IPS DF 6.9 (cell line): Measurements from ENCODE around the gene PPP4R4.

Source experiments
- DNase-seq: peaks from one replicate; pipeline ENCODE4 v3.0.0-alpha.2; 2013; ENCODE audit warnings: low read depth, low spot score
- H3K27ac ChIP-seq: one replicate; pipeline ENCODE4 v1.5.1; 2013; ENCODE audit warnings: low read length, control low read depth
- H3K27me3 ChIP-seq: 2 replicates; pipeline ENCODE4 v1.6.1; 2013; ENCODE audit warnings: mild to moderate bottlenecking, low read length; ENCODE audit not compliant: control insufficient read depth, insufficient read depth
- H3K36me3 ChIP-seq: 2 replicates; pipeline ENCODE4 v1.6.1; 2013; ENCODE audit warnings: low read length; ENCODE audit not compliant: control insufficient read depth, insufficient read depth
- H3K4me1 ChIP-seq: 2 replicates; pipeline ENCODE4 v1.6.1; 2013; ENCODE audit warnings: low read length; ENCODE audit not compliant: control insufficient read depth, insufficient read depth
- H3K4me3 ChIP-seq: 2 replicates; pipeline ENCODE4 v1.5.1; 2013; ENCODE audit warnings: mild to moderate bottlenecking, low read length
- H3K9me3 ChIP-seq: 2 replicates; pipeline ENCODE4 v1.6.1; 2013; ENCODE audit warnings: low read length, inconsistent platforms; ENCODE audit not compliant: control insufficient read depth, insufficient read depth
- WGBS: extraction: QIAGEN DNeasy Blood & Tissue Kit; methylation state at CpG from one replicate; pipeline ENCODE4 v1.1.7; 2013; ENCODE audit warnings: mixed read lengths, missing lambda C conversion rate; ENCODE audit not compliant: insufficient read length, insufficient coverage; 5-methylcytosine and 5-hydroxymethylcytosine counted together

Gene PPP4R4

GRCh38 chr14:94132285-94132887 lies 41.7 kb upstream of the PPP4R4 start:
- no CpG with 5 or more reads among the region's 4 CpGs for WGBS
- Histone ChIP-seq H3K9me3 (no peaks in the 10 kb centered on the region), H3K36me3 (no peaks in the 10 kb centered on the region), H3K4me3 (no peak overlapping the region), H3K27ac (no peak overlapping the region), H3K4me1 (no peaks in the 10 kb centered on the region), H3K27me3 (no peaks in the 10 kb centered on the region)
- DNase-seq = no peak

DNA sequence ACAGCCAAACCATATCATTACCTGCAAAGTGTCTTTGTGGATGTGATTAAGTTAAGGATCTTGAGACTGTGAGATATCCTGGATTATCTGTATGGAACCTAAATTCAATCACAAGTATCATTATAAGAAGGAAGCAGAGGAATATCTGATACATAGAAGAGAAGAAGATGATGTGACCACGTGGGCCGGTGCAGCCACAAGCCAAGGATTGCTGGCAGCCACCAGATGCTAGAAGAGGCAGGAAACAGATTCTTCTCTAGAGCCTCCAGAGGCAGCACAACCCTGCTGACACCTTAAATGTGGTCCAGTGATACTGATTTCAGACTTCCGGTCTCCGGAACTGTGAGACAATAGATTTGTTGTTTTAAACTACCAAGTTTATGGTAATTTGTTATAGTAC lies 38.6 kb upstream of the PPP4R4 start:
- WGBS = no CpG with 5 or more reads among the region's 4 CpGs
- Histone ChIP-seq H3K27me3 (no peaks in the 10 kb centered on the region), H3K4me3 (no peak overlapping the region), H3K27ac (no peak overlapping the region), H3K36me3 (no peaks in the 10 kb centered on the region), H3K9me3 (no peaks in the 10 kb centered on the region), H3K4me1 (peaks cover 5% of the 10 kb centered on the region)
- no peak for DNase-seq

DNA sequence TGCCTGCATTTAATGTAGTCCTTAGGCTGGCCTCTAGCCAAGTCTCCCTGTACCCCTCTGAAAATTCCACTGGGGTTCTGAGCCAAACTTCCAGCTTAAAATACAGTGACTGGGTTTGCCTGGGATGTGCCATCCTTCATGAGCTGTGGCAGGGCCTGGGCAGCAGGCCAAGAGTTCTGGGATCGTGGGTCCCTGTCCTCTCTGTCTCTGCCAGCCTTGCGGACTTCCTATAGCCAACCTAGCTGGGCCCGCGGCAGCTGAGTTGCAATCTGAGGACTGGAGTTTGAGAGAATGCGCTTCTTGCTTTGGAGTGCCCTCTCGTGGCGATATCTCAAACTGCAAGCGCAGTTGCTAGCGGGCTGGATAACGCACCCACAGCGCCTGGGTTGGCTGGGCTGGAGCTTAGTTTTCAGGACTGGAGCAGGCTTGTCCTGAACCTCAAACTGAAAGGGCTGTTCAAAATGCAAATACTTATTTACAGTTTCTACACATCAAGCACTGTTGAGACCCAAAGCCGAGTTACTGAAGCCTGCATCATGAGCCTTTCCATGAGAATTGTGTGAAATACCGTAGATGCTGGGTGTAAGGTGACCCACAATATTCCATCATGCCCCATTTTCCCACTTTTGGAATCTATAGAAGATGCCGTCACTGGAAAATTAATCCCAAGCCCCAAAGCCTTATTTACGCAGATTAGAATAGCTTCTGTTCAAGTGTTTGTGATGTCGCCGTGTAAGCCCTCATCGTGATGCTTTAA lies 37.4 kb upstream of the PPP4R4 start:
- no peaks in the 10 kb centered on the region for H3K36me3 ChIP-seq
- H3K27ac ChIP-seq = no peak overlapping the region
- no peaks in the 10 kb centered on the region for H3K27me3 ChIP-seq
- peaks cover 5% of the 10 kb centered on the region for H3K4me1 ChIP-seq
- no CpG with 5 or more reads among the region's 18 CpGs for WGBS
- peak; percentile 89 for DNase-seq
- no peak overlapping the region for H3K4me3 ChIP-seq
- no peaks in the 10 kb centered on the region for H3K9me3 ChIP-seq

DNA sequence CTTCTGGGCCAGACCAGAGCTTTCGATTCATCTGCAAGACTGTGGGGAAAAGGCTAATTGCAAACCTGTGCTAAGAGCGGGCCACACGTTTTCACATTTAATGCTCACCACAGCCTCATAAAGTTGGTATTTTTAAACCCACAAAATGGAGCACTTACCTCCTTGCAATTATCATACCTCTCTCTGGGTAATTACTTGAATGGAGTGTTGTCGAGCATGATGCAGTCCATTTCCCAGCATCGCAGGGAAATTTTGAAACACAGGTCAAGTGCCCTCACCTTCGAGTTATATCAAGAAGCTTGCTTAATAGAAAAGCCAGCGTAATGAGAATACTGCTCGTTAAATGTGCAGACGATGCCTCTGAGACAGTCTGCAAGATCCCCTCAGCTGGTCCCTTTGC lies 35.9 kb upstream of the PPP4R4 start:
- peaks cover 5% of the 10 kb centered on the region for H3K4me1 ChIP-seq
- H3K4me3 ChIP-seq = no peak overlapping the region
- H3K27ac ChIP-seq = no peak overlapping the region
- no peak for DNase-seq
- no peaks in the 10 kb centered on the region for H3K27me3 ChIP-seq
- H3K36me3 ChIP-seq = no peaks in the 10 kb centered on the region
- H3K9me3 ChIP-seq = no peaks in the 10 kb centered on the region
- WGBS = no CpG with 5 or more reads among the region's 9 CpGs

GRCh38 chr14:94139006-94139405 lies 35.1 kb upstream of the PPP4R4 start:
- no peak overlapping the region for H3K27ac ChIP-seq
- peaks cover 5% of the 10 kb centered on the region for H3K4me1 ChIP-seq
- no peaks in the 10 kb centered on the region for H3K27me3 ChIP-seq
- no peak for DNase-seq
- H3K9me3 ChIP-seq = no peaks in the 10 kb centered on the region
- WGBS = no CpG with 5 or more reads among the region's 5 CpGs
- H3K4me3 ChIP-seq = no peak overlapping the region
- H3K36me3 ChIP-seq = no peaks in the 10 kb centered on the region

DNA sequence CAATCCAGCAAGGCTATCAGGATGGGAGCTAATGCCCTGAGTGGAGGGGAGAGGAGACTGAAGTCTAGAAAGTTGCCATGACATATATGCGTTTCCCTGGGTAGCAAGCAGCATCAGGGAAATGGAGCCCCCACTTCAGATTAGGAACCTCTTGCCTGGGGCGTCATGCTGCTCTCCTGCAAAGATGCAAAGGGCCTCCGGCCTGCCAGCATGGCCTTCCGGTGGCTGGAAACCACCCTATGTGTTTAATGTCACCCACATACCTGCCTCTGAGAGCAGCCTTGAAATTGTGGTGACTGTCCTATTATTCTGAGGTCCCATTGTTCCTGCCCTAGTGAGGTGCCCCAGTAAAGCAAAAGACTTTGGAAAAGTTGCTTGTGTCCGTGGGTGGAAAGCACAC lies 34.7 kb upstream of the PPP4R4 start:
- no peak for DNase-seq
- H3K9me3 ChIP-seq = no peaks in the 10 kb centered on the region
- WGBS = no CpG with 5 or more reads among the region's 5 CpGs

GRCh38 chr14:94142247-94142646 lies 31.9 kb upstream of the PPP4R4 start:
- Histone ChIP-seq H3K36me3 (no peaks in the 10 kb centered on the region), H3K4me1 (peaks cover 8% of the 10 kb centered on the region), H3K4me3 (no peak overlapping the region), H3K9me3 (no peaks in the 10 kb centered on the region), H3K27ac (no peak overlapping the region), H3K27me3 (no peaks in the 10 kb centered on the region)
- DNase-seq = no peak
- WGBS = no CpG with 5 or more reads among the region's 3 CpGs

More for the DNA sequence above, 34.7 kb upstream of the PPP4R4 start:
- Histone ChIP-seq H3K27ac (no peak overlapping the region), H3K36me3 (no peaks in the 10 kb centered on the region), H3K4me1 (peaks cover 5% of the 10 kb centered on the region), H3K27me3 (no peaks in the 10 kb centered on the region), H3K4me3 (no peak overlapping the region)

DNA sequence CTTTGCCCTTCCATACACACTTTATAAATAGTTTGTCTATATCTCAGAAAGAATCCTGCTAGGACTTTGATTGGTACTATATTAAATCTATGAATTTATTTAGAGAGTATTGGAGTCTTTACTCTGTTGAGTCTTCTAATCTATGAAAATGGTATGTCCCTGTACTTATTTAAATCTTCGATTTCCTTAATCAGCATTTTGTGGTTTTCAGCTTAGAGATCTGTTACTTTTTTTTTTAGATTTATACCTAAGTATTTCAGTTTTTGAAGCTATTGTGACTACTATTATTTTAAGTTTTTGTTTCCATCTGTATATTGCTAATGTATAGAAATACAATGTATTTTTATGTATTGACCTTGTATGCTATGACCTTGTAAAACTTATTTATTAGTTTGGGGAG lies 31.3 kb upstream of the PPP4R4 start:
- Histone ChIP-seq H3K4me1 (peaks cover 8% of the 10 kb centered on the region), H3K27ac (no peak overlapping the region), H3K36me3 (no peaks in the 10 kb centered on the region), H3K27me3 (no peaks in the 10 kb centered on the region), H3K4me3 (no peak overlapping the region), H3K9me3 (no peaks in the 10 kb centered on the region)
- WGBS = no CpG with 5 or more reads among the region's 1 CpG
- DNase-seq = no peak

DNA sequence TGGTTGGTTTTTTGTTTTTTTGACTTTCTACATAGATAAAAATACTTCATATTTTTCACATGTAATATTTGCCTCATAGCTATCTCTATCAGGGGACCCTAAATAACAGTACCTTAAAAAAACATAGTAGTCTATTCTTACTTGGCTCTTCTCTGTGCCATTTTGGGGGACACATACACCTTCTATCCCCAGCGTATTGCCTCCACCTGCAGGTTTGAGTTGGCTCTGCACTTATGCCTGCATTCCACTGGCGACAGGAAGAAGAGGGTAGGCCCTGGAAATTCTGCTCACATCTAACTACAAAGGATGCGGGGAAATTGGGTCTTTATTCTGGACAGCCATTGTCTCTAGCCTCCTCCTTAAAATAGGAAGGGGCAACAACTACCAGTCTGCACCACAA lies 30.9 kb upstream of the PPP4R4 start:
- H3K27me3 ChIP-seq = no peaks in the 10 kb centered on the region
- no peak for DNase-seq
- H3K4me1 ChIP-seq = peaks cover 8% of the 10 kb centered on the region
- no CpG with 5 or more reads among the region's 3 CpGs for WGBS
- H3K4me3 ChIP-seq = no peak overlapping the region
- no peak overlapping the region for H3K27ac ChIP-seq
- no peaks in the 10 kb centered on the region for H3K36me3 ChIP-seq
- no peaks in the 10 kb centered on the region for H3K9me3 ChIP-seq

DNA sequence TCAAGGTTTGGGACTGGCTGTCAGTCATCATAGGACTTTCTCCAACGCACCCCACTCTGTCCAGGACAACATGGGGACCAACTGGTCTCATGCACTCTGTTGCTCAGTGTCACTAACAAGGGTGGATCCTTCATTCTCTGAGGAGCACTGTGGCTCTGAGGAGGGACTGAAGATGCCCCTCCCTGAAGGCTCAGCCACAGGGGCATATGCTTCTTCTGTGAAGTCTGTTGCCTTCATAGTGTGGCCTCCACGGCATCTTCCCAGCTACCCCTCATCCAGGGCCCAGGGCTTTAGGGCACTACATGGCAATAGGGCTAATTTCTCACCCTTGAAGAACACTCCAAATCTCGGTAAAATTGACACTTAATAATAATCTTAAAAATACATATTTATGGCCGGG lies 30.4 kb upstream of the PPP4R4 start:
- no peaks in the 10 kb centered on the region for H3K27me3 ChIP-seq
- H3K4me1 ChIP-seq = peaks cover 7% of the 10 kb centered on the region
- H3K9me3 ChIP-seq = no peaks in the 10 kb centered on the region
- no peak overlapping the region for H3K27ac ChIP-seq
- DNase-seq = no peak
- H3K36me3 ChIP-seq = no peaks in the 10 kb centered on the region
- WGBS = no CpG with 5 or more reads among the region's 4 CpGs
- H3K4me3 ChIP-seq = no peak overlapping the region

DNA sequence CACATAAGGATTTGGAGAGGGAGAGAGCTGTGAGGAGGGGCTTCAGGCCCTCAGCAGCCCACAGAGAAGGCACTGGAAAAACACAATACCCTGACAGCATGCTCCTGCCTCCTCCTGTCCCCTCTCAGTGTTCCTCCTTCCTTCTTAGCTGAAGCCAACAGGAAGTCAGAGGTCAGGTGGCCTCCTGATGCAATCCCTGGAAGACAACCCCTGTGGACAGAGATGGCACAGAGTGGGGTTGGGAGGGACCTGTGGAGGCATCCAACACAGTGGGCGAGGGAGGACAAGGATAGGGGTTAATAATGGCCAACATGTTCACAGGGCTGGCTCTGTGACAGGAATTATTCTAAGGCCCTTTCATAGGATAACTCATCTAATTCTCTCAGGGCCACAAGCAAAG lies 29.4 kb upstream of the PPP4R4 start:
- Histone ChIP-seq H3K4me3 (no peak overlapping the region), H3K27me3 (no peaks in the 10 kb centered on the region), H3K27ac (no peak overlapping the region), H3K36me3 (no peaks in the 10 kb centered on the region), H3K4me1 (peaks cover 3% of the 10 kb centered on the region), H3K9me3 (no peaks in the 10 kb centered on the region)
- no peak for DNase-seq
- no CpG with 5 or more reads among the region's 1 CpG for WGBS
